D721Med (cell line): Measurements from ENCODE around the gene TIMM8A.

Experiments
- DNase-seq: peaks from one replicate; pipeline ENCODE4 v3.0.0; 2011; ENCODE audit warnings: low spot score; ENCODE audit not compliant: insufficient read length
- FAIRE-seq: peaks from 2 replicates; lab custom pipeline; 2011; peaks lifted over from hg19 to GRCh38; lab: Jason Lieb, UNC
- CTCF ChIP-seq: IDR thresholded peaks from 2 replicates; pipeline ENCODE4 v1.5.1; 2012; ENCODE audit warnings: mild to moderate bottlenecking, control low read depth; ENCODE audit not compliant: insufficient read depth; ENCODE audit errors: missing control alignments

The TIMM8A gene

GRCh38 chrX:101303790-101304189 lies 44.8 kb downstream of the TIMM8A start:
- TF ChIP-seq CTCF: no peak

More at GRCh38 chrX:101303790-101304189, 44.8 kb downstream of the TIMM8A start:
- FAIRE-seq: no peak
- DNase-seq: no peak
